K562 (cell line): ENCODE data around the gene ATP6V0E2. TPM values are rescaled to one million over a fixed set of nuclear protein-coding genes. Genes with fewer than 3 reads are reported as not detected.

Source experiments
- ATAC-seq: fragments of 200-7000 bp; cut with Tn5 transposase; 3 replicates; pipeline ENCODE4 v1.9.1; 2020; ENCODE audit warnings: moderate library complexity
- BruUV-seq: library from RNA; stranded (reverse); fragments of 400-500 nt; replicated peaks from 2 replicates; lab custom pipeline; 2021; lab: Mats Ljungman, UMichigan
- CTCF ChIA-PET: fragments of 300-600 bp; formaldehyde crosslinking; extraction: SDS; loops from one replicate; lab custom pipeline; 2021; ENCODE audit warnings: low intra/inter-chr PET ratio; lab: Yijun Ruan, JAX
- POLR2A ChIA-PET: fragments of 300-600, 350-650 bp; sonication (Branson Sonifier 250); formaldehyde crosslinking; extraction: SDS; loops from one replicate; lab custom pipeline; 2021; ENCODE audit warnings: antibody characterized with exemption, inconsistent platforms; lab: Yijun Ruan, JAX
- DNase-seq, 4 experiments: peaks; one replicate each; pipeline versions ENCODE4 v3.0.0 to v3.0.0-alpha.2; 2011 to 2018; ENCODE audit warnings: low spot score in 3 of 4, mixed read lengths in 3 of 4; ENCODE audit errors: extremely low read depth in 1 of 4
- FAIRE-seq: peaks from 2 replicates; lab custom pipeline; 2011; peaks lifted over from hg19 to GRCh38; lab: Jason Lieb, UNC
- H2AFZ ChIP-seq: 2 replicates; pipeline ENCODE4 v1.6.0; 2011; ENCODE audit warnings: low read depth, low read length, control low read depth, inconsistent platforms
- H3K27ac ChIP-seq: fragments of 200-600 bp; 3 replicates; pipeline ENCODE4 v1.8.0; 2011; ENCODE audit warnings: low read depth, mild to moderate bottlenecking, control low read depth, inconsistent platforms, low read length, moderate library complexity, mixed read lengths; ENCODE audit errors: extremely low read depth
- H3K27me3 ChIP-seq, 2 experiments: fragments of 300-600 bp in 1 of 2; 2 replicates in 1 of 2; 3 replicates in 1 of 2; pipeline versions ENCODE4 v1.6.0 to v1.8.0; 2011; ENCODE audit warnings: inconsistent platforms in 2 of 2, low read length in 2 of 2, mild to moderate bottlenecking in 1 of 2, mixed read lengths in 1 of 2, moderate library complexity in 1 of 2; ENCODE audit not compliant: control insufficient read depth in 2 of 2, insufficient read depth in 2 of 2
- H3K36me3 ChIP-seq: fragments of 300-600 bp; 3 replicates; pipeline ENCODE4 v1.8.0; 2011; ENCODE audit warnings: mild to moderate bottlenecking, low read length, inconsistent platforms; ENCODE audit not compliant: control insufficient read depth, insufficient read depth
- H3K4me1 ChIP-seq, 2 experiments: fragments of 200-600 bp in 1 of 2; replicated peaks in 1 of 2; 2 replicates in 1 of 2; 3 replicates in 1 of 2; pipeline versions ENCODE4 v1.5.1 to v1.8.0; 2011; ENCODE audit warnings: inconsistent platforms in 2 of 2, low read length in 2 of 2, mild to moderate bottlenecking in 1 of 2, mixed read lengths in 1 of 2, moderate library complexity in 1 of 2; ENCODE audit not compliant: control insufficient read depth in 2 of 2, insufficient read depth in 2 of 2
- H3K4me2 ChIP-seq: 2 replicates; pipeline ENCODE4 v1.6.1; 2011; ENCODE audit warnings: low read length, control low read depth, inconsistent platforms, mixed read lengths; ENCODE audit not compliant: insufficient read depth
- H3K4me3 ChIP-seq: fragments of 200-600 bp; sonication (generic), shearing (Covaris generic); 2 replicates; pipeline ENCODE4 v1.5.1; 2016; ENCODE audit warnings: control low read depth, inconsistent platforms
- H3K79me2 ChIP-seq: fragments of 200-600 bp; 3 replicates; pipeline ENCODE4 v1.8.0; 2011; ENCODE audit warnings: low read length, inconsistent platforms; ENCODE audit not compliant: control insufficient read depth, insufficient read depth
- H3K9ac ChIP-seq, 2 experiments: 2 replicates each; pipeline versions ENCODE4 v1.6.0 to v1.6.1; 2011; ENCODE audit warnings: low read depth in 2 of 2, low read length in 2 of 2, control low read depth in 1 of 2, inconsistent platforms in 1 of 2, mild to moderate bottlenecking in 1 of 2, mixed read lengths in 1 of 2; ENCODE audit not compliant: insufficient read depth in 1 of 2
- H3K9me1 ChIP-seq: one replicate; pipeline ENCODE4 v1.6.0; 2011; ENCODE audit warnings: inconsistent platforms, mild to moderate bottlenecking, low read length, moderate library complexity; ENCODE audit not compliant: control insufficient read depth, insufficient read depth
- H3K9me3 ChIP-seq: replicated peaks from 2 replicates; pipeline ENCODE4 v1.5.1; 2011; ENCODE audit warnings: low read depth, low read length, inconsistent platforms; ENCODE audit not compliant: control insufficient read depth, insufficient read depth
- H4K20me1 ChIP-seq: replicated peaks from 2 replicates; pipeline ENCODE4 v1.6.1; 2011; ENCODE audit warnings: low read length, inconsistent platforms, mixed read lengths; ENCODE audit not compliant: control insufficient read depth, insufficient read depth
- ADNP ChIP-seq: fragments of 200-800 bp; sonication (Bioruptor generic); IDR thresholded peaks from 2 replicates; pipeline ENCODE4 v1.6.1; 2016; ENCODE audit warnings: missing genetic modification characterization, missing compliant biosample characterization
- ATF2 ChIP-seq: sonication (generic); formaldehyde crosslinking; IDR thresholded peaks from 2 replicates; pipeline ENCODE4 v1.8.1; 2022; ENCODE audit warnings: missing genetic modification reagents
- BMI1 ChIP-seq: fragments of 150-350 bp; IDR thresholded peaks from 2 replicates; pipeline ENCODE4 v1.6.1; 2014; ENCODE audit warnings: low read length
- ETS1 ChIP-seq: conservative IDR thresholded peaks from 2 replicates; pipeline ENCODE4 v1.6.1; 2011; ENCODE audit warnings: low read depth, mild to moderate bottlenecking, low read length; ENCODE audit not compliant: control insufficient read depth
- SAP30 ChIP-seq: fragments of 200-600 bp; sonication (generic); IDR thresholded peaks from 2 replicates; pipeline ENCODE4 v1.6.1; 2012; ENCODE audit warnings: borderline replicate concordance, low read depth, mild to moderate bottlenecking, moderate library complexity, low read length, control low read depth, inconsistent platforms; ENCODE audit not compliant: insufficient read depth, poor library complexity, severe bottlenecking
- SIX5 ChIP-seq, 2 experiments: IDR thresholded peaks; 2 replicates each; pipeline ENCODE4 v1.6.1; 2011; ENCODE audit warnings: low read length in 2 of 2, borderline replicate concordance in 1 of 2, low read depth in 1 of 2, mild to moderate bottlenecking in 1 of 2, moderate library complexity in 1 of 2; ENCODE audit not compliant: insufficient read depth in 1 of 2
- SMC3 ChIP-seq: conservative IDR thresholded peaks from 2 replicates; pipeline ENCODE4 v1.6.1; 2011; ENCODE audit warnings: low read depth, low read length, improper control_type of control experiment; ENCODE audit not compliant: insufficient read depth
- XRCC5 ChIP-seq: fragments of 200-400 bp; formaldehyde crosslinking; IDR thresholded peaks from 2 replicates; pipeline ENCODE4 v1.6.1; 2017; ENCODE audit warnings: low read depth, mild to moderate bottlenecking, low read length
- ZBTB17 ChIP-seq: fragments of 450-650 bp; formaldehyde crosslinking; IDR thresholded peaks from 2 replicates; pipeline ENCODE4 v1.4.0; 2020; ENCODE audit warnings: mild to moderate bottlenecking
- ZC3H11A ChIP-seq: IDR thresholded peaks from 2 replicates; pipeline ENCODE4 v1.6.1; 2012; ENCODE audit warnings: low read depth, low read length, improper control_type of control experiment
- WGBS: fragments of 100-300 bp; shearing (Covaris generic); methylation state at CpG from one replicate; pipeline ENCODE4 v1.1.6; 2016; ENCODE audit warnings: low coverage, mixed read lengths; ENCODE audit not compliant: insufficient coverage; ENCODE audit errors: missing lambda C conversion rate; 5-methylcytosine and 5-hydroxymethylcytosine counted together
- in situ Hi-C: fragments of 300-500 bp; cut with MboI; formaldehyde crosslinking; loops from 4 replicates; pipeline ENCODE4 v1.15.0; 2018; ENCODE audit warnings: inconsistent platforms, mixed read lengths
- intact Hi-C: fragments of 100-400 bp; cut with micrococcal nuclease; formaldehyde crosslinking; loops from 2 replicates; pipeline ENCODE4 v1.14.2; 2022
- polyA plus RNA-seq, 8 experiments: library from polyadenylated mRNA; depleted of rRNA in 4 of 8; stranded (reverse) in 5 of 8; unstranded in 3 of 8; fragments of >200 nt; fragmentation: Nextera tagmentation in 2 of 8; fragmentation: Illumina TruSeq in 1 of 8; extraction: Ambion mirVana in 2 of 8; extraction: Trizol in 1 of 8; gene quantifications; 2 replicates each; pipeline versions ENCODE4 v1.2.1 to v1.2.3, GENCODE V29; 2011 to 2014; ENCODE audit warnings: inconsistent platforms in 1 of 8, missing spikeins in 1 of 8
- total RNA-seq, 7 experiments: library from RNA; depleted of rRNA in 6 of 7; stranded (reverse); fragments of >200 nt in 6 of 7; fragmentation: Illumina TruSeq in 2 of 7; extraction: Trizol in 2 of 7; gene quantifications; 2 replicates each; pipeline versions ENCODE4 v1.2.1 to v1.2.3, GENCODE V29; 2011 to 2021; ENCODE audit warnings: low replicate concordance in 1 of 7
- TF ChIP-seq, protein P1 (sequence below): fragments of 450-650 bp; IDR thresholded peaks from 2 replicates; pipeline ENCODE4 v1.6.1; 2016; ENCODE audit warnings: borderline replicate concordance
- TF ChIP-seq, protein P2 (sequence below): fragments of 250-450 bp; sonication (Bioruptor Pico); IDR thresholded peaks from 2 replicates; pipeline ENCODE4 v1.4.0; 2020; ENCODE audit warnings: mild to moderate bottlenecking, moderate library complexity, borderline replicate concordance

ATP6V0E2 gene
- total and polyA plus RNA-seq, 9 of the 15 experiments (the other 6 are each of a cell fraction or from before 2014, with no cell fraction given) = 0.55 to 18.5 (median 10.9) TPM

- Histone ChIP-seq H4K20me1 (peaks cover 11% of the 10 kb centered on the region; the same call in 1 of the 2 replicates), H2AFZ (peak overlapping the region; percentile 41; the same call in 1 of the 2 replicates), H3K9ac (no peak overlapping the region), H3K4me1 (peaks cover 10 to 16% of the 10 kb centered on the region in 2 experiments), H3K4me2 (peak overlapping the region; percentile 55), H3K27ac (no peak overlapping the region), H3K9me3 (no peaks in the 10 kb centered on the region), H3K27me3 (peaks cover 21 to 44% of the 10 kb centered on the region in 2 experiments; a peak in 4 of 5 replicates), H3K4me3 (no peak overlapping the region), H3K79me2 (no peaks in the 10 kb centered on the region), H3K9me1 (no peaks in the 10 kb centered on the region), H3K36me3 (no peaks in the 10 kb centered on the region)
- FAIRE-seq = peak; percentile 98
- DNase-seq = peak; percentile 69 to 85 (median 76)
- in situ Hi-C loops = no loop called here
- ChIA-PET POLR2A (interaction anchor here (0.7 to 2.1 kb wide), 4 partner anchors 8 to 221 kb away, joined by 3 to 7 read pairs (median 5); no protein-coding TSS in a partner anchor), CTCF (no interaction called here)
- 6% methylated on average over 12 of the region's 12 CpGs for WGBS
- BruUV-seq = no TSS peak
- intact Hi-C loops = loop anchor here (5.0 kb wide), 2 partner anchors 164 to 394 kb away; no protein-coding TSS in a partner anchor
- ATAC-seq = peak; percentile 96
- no peak for TF ChIP-seq ATF2 (CRISPR knock-in tag)
- no peak for TF ChIP-seq ADNP (tag)
- TF ChIP-seq SAP30 = peak; percentile 17
- TF ChIP-seq ETS1 = 0 out of 2 replicates have a peak, but pooled peaks have one; percentile 10
- TF ChIP-seq SIX5 (IDR thresholded peaks at IDR 0.05; ENCODE audit: borderline replicate concordance in 1 of 2, insufficient read depth in 1 of 2, low read depth in 1 of 2, low read length in 2 of 2) = no peak
- TF ChIP-seq, protein P1, sequence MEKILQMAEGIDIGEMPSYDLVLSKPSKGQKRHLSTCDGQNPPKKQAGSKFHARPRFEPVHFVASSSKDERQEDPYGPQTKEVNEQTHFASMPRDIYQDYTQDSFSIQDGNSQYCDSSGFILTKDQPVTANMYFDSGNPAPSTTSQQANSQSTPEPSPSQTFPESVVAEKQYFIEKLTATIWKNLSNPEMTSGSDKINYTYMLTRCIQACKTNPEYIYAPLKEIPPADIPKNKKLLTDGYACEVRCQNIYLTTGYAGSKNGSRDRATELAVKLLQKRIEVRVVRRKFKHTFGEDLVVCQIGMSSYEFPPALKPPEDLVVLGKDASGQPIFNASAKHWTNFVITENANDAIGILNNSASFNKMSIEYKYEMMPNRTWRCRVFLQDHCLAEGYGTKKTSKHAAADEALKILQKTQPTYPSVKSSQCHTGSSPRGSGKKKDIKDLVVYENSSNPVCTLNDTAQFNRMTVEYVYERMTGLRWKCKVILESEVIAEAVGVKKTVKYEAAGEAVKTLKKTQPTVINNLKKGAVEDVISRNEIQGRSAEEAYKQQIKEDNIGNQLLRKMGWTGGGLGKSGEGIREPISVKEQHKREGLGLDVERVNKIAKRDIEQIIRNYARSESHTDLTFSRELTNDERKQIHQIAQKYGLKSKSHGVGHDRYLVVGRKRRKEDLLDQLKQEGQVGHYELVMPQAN = no peak
- TF ChIP-seq ZBTB17 (CRISPR knock-in tag) = no peak
- no peak for TF ChIP-seq ZC3H11A
- peak; percentile 76 for TF ChIP-seq XRCC5
- no peak for TF ChIP-seq BMI1
- peak; percentile 90 for TF ChIP-seq SMC3
- TF ChIP-seq, protein P2, sequence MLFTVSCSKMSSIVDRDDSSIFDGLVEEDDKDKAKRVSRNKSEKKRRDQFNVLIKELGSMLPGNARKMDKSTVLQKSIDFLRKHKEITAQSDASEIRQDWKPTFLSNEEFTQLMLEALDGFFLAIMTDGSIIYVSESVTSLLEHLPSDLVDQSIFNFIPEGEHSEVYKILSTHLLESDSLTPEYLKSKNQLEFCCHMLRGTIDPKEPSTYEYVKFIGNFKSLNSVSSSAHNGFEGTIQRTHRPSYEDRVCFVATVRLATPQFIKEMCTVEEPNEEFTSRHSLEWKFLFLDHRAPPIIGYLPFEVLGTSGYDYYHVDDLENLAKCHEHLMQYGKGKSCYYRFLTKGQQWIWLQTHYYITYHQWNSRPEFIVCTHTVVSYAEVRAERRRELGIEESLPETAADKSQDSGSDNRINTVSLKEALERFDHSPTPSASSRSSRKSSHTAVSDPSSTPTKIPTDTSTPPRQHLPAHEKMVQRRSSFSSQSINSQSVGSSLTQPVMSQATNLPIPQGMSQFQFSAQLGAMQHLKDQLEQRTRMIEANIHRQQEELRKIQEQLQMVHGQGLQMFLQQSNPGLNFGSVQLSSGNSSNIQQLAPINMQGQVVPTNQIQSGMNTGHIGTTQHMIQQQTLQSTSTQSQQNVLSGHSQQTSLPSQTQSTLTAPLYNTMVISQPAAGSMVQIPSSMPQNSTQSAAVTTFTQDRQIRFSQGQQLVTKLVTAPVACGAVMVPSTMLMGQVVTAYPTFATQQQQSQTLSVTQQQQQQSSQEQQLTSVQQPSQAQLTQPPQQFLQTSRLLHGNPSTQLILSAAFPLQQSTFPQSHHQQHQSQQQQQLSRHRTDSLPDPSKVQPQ (CRISPR knock-in tag) = no peak
These were observed 9.7 kb downstream of the ATP6V0E2 start for GRCh38 chr7:149883452-149883861.
